OCI-M2 (cell line): Measurements from ENCODE around the gene ST3GAL4.
"Not testable (repeated sequence)": the region's sequence is repeated elsewhere in the genome, so short reads cannot be mapped to it uniquely, and the experiment has no call there.

Experiments
- DNase-seq: peaks from one replicate; lab custom pipeline; 2025; ENCODE audit not compliant: unreplicated experiment; lab: John Stamatoyannopoulos, UW

ST3GAL4 gene, protein sequence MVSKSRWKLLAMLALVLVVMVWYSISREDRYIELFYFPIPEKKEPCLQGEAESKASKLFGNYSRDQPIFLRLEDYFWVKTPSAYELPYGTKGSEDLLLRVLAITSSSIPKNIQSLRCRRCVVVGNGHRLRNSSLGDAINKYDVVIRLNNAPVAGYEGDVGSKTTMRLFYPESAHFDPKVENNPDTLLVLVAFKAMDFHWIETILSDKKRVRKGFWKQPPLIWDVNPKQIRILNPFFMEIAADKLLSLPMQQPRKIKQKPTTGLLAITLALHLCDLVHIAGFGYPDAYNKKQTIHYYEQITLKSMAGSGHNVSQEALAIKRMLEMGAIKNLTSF

DNA sequence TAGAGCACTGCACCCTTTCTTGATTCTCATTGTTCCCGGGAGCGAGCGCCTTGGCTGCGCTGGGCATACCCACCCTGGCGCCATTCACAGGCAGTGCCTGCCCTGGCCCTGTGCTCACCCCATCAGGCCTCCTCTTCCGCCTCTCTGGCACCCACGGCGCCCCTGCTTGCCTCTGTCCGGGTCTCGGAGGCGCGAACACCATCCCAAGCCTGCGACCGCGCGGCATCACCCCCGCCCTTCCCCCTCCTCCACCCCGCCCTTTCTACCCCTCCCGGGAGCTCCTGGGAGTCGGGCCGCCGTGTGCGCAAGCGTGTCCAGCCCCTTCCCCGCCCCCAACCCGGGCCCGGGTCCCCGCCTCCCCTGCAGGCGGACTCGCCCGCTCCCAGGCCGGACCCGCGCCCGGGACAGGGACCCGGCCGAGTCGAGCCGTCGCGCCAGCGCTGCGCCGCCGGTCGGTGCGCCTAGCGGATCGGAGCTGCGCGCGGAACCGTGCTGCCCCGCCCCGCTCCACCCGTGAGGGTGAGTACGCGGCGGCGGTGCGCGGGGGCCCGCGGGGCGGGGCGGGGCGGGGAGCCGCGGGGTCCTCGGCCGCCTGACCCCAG lies at the start of gene ST3GAL4:
Gene ST3GAL4, plus strand, starts transcription at position 363 of the 602 bp plus-strand sequence. CDS start 50,470 bp downstream, outside the sequence.
- DNase-seq: no peak

DNA sequence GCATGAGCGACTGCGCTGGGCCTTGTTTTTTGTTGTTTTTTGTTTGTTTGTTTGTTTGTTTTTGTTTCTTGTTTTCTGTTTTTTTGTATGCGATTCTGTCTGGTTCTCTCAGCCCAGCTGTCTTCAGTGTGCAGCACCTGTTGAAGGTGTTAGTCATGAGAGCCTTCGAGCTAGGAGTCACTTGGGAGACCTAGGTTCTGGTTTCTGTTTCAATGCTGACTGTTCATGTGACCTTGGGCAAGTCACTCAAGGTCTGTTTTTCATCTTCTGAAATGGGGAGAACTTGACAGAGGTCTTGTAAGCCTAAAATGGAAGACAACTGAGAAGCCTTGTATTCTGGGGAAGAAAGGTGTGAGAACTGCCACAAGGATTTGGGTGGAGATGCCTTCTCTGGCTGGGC lies 49.8 kb upstream of the ST3GAL4 start:
- DNase-seq: no peak

DNA sequence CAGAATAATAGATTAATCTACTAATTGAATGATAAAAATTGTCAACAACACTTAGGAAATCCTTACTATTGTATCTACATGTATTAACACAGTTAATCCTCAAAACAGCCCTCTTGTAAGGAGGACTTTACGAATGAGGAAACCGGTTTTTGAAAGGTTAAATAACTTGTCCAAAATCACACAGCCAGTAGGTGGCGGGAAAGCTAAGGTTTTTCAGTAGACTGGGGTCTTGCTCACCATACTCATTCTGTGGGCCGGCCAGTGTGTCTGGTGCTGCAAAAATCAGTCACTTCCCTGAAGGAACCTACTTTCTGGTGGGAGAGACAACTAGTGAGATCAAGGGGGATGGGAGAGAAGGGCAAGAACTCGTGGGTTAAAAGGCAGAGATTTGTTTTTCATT lies 47.8 kb upstream of the ST3GAL4 start:
- DNase-seq: peak; percentile 2

DNA sequence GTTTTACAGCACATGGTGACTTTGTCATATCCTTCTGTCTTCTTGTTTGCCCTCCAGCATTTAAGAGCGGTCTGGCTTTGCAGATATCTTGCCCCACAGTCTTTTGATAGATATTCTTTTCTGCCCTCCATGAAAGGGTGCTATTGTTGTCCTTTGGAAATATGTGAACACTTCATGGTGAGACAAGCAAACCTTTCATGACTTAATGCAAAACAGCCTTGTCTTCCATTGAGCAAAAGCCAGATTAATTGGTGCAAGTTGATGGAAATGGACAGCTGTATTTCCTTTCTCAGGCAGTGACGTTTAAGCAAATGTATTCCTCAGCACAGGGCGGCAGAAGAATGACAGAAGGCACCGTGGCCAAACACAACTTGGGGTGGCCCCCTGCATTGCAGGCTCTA lies 47.2 kb upstream of the ST3GAL4 start:
- DNase-seq: no peak

DNA sequence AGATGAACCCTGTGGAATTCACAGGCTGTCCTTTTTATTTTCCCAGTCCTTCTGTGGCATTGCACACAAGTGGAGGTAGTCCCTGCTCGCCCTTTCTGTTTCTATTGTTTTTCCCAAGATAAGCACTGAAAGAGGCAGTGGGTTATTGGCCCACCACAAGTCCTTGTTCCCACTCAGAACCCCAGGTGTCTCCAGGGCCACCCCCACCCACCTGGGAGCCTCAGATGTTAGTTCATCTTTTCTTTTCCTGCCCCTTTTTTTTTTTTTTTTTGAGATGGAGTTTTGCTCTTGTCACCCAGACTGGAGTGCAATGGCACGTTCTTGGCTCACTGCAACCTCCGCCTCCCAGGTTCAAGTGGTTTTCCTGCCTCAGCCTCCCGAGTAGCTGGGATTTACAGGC lies 46.7 kb upstream of the ST3GAL4 start:
- DNase-seq: not testable (repeated sequence)

DNA sequence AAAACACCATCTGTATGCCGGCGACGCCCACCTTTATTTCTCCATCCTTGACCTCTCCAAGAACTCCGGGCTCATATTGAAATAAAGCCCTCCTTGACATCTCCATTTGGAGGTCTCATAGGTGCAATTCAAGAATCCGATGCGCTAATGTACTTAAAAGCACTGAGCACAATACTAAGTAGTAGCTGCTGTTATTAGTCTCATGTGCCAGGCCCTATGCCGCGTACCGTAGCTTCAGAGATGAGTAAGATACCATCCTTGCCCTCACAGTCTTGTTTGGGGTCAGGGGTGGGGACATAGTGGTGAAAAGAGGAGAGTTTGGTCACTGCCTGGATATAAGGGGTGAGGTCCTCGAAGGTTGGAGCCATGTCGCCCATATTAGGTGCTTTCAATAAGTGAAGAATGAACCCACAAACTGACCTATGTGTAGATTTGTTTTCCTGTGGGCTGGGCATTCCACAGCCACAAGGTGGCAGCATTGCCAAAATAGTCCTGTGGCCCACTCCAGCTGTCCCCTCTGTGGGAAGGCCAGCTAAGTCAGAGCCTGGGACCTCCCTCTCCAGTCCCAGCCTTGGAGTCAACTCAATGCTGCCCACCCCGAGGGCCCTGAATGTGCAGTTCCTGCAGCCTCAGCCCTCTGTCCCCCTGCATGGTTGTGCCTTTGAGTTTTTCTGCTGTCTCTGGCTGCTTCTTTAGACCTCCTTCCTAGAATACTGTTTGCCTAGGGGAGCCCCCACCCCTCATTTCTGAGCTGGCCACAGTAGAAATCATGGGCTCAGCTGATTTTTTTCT lies 45.1 kb upstream of the ST3GAL4 start:
- DNase-seq: peak; percentile 4

DNA sequence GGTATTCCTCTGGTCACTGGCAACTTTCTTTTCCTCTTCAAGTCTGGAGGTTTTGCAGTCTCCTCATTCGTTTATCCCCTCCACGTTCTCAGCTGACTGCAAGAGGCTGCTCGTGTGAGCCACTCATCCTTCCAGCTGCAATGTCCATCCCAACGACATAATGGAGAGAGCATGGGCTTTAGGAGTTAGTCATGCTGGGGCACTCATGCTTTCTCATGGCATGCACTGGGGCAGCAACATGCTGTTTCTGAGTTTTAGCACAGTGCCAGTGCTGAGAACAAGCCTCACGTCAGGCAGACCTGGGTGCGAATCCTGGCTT lies 44.5 kb upstream of the ST3GAL4 start:
- no peak for DNase-seq

DNA sequence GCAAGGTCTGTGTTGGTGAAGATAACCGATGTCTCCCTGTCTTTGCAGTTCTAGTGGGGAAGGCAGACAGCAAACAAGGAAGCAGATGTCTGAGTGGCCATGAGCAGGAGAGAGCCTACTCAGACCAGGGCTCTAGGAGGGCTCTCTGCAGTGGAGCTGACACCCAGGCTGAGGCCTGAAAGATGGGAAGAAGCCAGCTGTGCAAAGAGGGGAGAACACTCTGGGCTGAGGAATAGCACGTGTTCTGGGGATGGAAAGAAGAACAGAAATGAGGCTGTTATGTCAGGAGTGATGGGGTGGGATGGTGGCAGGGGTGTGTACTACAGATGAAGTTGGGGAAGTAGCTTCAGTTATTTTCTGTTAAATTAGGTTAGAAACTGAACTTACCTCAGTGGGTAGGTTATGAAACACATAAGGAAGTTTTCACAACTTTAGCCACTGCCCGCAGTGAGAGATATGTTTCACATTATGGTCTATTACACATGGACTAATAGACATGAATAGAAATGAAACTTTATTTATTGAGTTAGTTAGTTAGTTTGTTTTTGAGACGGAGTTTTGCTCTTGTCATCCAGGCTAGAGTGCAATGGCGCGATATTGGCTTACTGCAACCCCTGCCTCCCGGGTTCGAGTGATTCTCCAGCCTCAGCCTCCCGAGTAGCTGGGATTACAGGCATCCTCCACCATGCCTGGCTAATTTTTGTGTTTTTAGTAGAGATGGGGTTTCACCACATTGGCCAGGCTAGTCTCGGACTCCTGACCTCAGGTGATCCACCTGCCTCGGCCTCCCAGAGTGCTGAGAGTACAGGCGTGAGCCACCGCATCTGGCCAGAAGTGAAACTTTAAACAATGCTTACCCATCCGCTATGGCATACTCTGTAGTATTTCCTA lies 43.8 kb upstream of the ST3GAL4 start:
- DNase-seq: no peak

DNA sequence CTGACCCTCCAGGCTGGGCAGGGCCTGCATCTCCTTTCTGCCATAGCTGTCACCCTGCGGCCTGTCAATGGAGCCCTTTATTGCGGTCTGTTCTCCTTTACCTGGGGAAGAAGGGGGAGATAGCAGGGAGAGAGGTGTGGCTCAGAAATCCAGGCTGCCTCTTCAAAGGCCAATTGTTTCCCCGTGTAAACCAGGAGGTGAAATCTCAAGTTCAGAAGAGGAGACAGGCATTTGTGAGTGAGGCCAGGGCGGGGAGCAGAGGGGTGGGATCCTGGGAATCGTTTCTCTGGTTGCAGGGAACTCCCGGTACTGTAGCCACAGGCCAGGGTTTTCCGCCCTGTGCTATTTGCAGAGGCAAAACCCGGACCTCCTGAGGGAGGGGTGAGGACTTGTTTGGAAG lies 42.5 kb upstream of the ST3GAL4 start:
- no peak for DNase-seq

DNA sequence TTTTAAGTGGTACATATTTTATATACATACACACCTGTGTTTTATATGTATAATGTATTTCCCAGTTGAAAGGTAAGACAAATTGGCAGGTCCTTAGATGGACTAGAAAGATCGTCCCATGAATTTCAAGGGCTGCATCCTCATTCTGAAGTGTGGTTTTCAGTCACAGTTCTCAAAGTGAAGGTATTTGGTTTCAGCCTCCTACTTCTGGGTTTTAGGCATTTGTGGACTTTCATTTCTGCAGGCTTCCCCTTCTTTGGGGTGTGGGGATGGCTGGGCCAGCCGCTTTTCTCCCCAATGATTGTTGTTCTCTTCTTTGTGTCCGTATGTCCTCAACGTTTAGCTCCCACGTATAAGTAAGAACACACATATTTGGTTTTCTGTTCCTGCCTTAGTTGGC lies 41.7 kb upstream of the ST3GAL4 start:
- DNase-seq: no peak

DNA sequence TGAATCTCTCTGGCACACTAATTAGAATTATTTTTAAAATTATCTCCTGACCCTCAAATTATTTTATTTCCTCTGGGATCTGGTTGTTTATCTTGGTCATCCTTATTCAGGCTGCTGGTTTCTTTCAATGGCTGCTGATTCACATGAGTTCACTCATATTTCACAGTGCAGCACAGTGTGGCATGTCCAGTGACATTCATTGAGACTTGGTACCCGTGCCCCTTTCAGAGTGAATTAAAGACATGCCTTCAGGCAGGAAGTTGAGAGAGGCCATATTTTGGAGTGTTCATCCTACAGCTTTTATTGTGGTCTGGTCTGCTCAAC lies 38.1 kb upstream of the ST3GAL4 start:
- no peak for DNase-seq

DNA sequence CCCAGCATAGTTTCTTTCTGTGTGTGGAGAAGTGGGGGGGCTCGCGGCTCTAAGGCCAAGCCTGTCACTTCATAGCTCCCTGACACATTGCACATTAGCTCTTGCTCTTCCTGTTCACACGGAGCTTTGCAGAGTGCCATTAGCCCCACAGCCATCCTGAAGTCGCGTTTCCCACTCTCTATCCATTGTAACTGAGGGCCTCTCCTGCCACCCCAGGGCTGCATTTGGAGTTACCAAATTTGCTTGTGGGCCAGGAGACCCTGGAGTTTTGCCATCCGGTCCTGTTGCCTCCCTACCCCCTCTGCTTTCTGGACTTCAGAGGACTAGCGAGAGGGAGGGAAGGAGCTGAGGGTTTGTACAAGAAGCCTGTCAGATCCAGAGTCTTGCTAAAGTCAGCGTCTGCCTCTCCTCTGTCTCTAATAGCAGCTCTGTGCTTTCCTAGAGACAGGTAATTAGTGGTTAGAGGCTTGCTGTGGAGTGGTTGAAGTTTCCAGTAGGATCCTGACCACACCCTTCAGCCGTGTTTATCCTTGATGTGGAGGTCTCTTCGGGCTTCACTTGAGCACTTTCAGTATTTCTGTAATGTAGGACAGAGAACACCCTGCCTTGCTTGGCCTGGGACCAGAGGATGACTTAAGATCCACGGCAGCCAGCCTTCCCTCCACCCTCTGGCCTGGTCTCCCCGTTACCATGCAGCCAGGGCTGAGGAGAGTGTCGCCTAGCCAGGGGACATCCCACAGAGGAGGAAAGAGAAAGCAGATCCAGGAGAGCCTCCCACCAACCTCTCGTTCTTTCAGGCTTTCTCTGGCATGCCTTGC lies 37.5 kb upstream of the ST3GAL4 start:
- no peak for DNase-seq

DNA sequence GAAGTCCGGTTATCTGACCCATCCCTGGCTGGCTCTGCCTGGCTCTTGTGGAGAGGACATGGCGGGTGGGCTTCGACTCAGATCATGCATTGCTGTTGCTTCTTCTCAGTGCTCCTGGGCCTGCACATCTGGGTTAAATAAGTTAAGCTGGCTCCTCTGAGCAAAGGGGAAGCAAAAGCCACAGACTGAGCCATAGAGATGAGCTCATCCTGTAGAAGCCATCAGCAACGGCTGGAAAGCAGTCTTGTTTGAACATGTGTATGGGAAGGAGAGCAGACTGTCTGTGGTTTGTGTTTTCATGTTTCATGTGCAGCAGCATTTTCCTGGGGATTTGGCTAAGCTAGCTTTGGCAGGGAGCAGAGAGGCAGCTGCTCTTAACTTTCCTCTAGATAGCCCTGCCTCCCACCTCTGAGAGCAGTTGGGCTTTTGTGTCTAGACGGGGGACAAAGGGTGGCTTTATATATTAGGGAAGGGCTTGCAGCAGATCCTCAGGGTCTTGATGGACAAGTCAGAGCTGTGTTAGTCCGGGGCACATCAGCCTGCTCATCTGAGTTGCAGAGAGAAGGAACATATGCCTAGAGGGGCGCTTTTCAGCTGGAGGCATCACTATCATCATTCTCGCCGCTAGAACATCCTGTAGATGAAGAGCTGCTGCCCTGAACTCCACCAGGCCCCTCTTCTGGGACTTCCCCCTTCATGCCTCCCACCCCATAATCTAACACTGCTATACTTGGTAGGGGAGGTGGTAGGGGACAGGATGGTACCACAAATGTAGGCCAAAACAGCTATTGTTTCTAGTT lies 36.7 kb upstream of the ST3GAL4 start:
- no peak for DNase-seq

DNA sequence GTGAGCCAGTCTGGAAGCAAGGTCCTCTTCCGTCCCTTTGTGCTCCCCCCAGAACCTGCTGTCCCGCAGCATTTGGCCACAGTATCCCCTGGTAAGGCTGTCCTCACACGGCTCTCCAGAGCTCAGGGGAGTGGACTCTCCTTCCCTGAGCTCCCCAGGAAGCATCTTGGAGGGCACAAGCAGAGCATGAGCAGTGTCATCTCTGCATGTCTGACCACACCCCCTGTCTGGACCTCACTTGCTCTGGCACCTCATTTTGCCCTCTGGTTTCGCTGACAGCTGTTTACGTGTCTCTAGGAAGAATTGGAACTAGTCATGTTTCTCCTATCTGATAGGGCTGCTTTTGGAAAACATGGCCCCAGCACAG lies 36.1 kb upstream of the ST3GAL4 start:
- no peak for DNase-seq

DNA sequence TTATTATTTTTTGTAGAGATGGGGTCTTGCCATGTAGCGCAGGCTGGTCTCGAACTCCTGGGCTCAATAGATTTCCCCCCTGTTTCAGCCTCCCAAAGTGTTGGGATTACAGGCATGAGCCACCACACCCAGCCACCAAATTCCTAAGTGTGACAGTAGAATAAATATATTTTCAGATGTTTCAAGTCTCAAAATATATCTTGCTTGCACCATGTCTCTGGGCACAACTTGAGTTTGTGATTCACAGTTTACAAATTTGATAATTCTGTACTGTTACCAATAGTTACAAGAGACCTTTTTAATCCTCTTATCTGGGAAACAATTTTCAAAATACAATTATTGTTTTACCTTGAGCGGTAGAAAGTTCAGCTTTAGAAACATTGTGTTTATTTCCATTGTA lies 32.5 kb upstream of the ST3GAL4 start:
- DNase-seq: no peak

DNA sequence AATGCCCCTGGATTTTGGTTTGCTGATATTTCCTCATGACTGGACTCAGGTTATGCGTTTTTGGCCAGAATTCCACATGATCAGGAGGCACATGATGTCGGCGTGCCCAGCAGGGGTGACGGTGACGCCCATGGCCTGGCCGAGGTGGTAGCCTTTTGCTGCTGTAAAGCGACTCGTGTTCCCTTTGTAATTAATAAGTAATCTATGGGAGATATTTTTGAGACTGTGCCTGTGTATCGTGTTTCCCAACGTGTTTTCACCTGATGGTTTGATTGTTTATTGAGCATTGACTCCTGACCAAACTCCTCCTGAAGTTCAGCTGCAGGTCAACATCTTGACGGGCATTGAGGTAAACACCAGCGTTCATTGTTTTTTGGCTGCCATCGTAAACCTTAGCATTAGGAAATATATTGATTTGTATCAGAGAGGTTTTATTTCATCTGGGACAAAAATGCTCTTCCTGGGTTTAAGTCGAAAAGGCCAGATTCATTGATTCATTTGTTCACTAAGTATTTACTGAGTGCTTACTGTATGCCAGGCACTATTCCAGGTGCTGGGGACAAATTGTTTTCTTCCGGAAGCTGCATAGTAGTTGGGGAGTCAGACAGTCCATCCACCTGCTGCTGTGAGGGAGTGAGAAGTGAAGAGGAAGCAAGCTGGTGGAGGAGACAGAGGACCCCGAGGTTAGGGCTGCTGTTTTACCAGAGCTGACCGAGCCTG lies 28.0 kb upstream of the ST3GAL4 start:
- DNase-seq: no peak

DNA sequence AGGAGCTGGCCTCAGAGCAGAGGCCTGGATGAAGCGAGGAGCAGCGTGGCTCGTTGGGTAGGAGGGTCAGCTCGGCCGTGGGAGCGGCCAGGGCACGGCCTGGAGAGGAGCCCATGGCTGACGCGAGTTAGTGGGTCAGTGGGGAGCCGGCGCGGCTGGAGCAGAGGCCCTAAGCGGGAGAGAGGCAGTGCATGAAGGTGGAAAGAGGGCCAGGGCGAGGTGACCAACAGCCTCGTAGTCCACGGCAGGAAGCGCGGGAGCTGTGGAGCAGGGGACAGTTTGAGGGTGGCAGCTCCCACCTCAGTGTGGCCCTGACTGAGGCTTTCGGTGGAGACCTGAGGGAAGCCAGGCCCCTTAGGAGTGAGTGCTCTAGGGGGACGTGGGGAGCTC lies 27.5 kb upstream of the ST3GAL4 start:
- DNase-seq: no peak

DNA sequence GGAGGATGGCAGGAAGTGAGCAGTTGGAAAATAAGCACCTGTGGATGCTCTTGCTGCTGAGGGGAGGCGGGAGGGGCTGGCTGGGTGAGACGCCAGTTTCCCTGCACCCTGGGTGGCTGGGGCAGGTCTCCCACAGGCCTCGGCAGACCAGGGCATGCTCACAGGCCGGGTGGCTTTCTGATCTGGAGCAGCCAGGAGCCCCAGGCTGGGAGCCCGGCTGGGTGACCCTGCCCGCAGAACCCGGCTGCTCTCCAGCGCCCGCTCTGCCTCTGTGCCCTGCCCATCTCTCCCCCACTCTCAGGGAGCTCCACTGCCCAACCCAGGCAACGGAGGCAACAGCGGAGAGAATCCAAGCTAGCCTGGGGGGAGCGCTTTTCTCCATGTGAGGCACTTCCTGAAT lies 27.0 kb upstream of the ST3GAL4 start:
- no peak for DNase-seq

DNA sequence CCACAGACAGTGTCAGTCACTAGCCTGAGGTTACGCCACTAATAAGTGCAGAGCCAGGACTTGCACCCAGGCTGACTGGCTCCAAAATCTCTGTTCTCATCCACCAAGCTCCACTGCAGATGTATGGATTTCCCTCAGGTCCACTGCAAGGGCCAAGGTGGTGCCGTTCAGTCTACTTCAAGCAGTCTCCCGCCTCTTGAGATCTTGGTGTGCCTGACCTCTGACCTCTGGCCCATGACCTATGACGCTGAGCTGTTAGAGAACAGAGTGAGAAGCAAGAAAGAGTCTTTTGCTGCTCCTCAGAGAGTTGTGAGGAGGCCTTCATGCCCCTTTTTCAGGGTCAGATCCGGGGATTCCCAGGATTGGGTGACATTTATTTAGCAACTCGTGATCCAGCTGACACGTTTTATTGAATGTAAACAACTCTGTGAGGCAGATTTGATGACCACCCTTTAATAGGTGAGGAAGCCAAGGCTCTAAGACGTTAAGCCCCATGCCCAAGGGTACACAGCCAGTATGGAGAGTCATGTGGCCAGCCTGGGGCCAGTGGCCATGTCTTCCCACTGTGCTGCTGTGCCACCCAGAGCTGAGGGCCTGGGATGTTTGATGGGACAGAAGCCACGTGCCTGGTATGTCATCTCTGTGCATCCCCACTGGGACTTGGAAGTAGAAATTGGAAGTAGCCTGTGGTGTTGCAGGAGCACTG lies 26.4 kb upstream of the ST3GAL4 start:
- no peak for DNase-seq
